Keratinocyte (primary cell): ENCODE data around the gene PRSS50.

Source experiments
- EZH2 ChIP-seq: IDR thresholded peaks from one replicate; pipeline ENCODE4 v1.6.1; 2012; ENCODE audit warnings: inconsistent platforms, mild to moderate bottlenecking, low read length, moderate library complexity
- TF ChIP-seq, protein P1 (sequence below), 3 experiments: IDR thresholded peaks in 1 of 3; conservative IDR thresholded peaks in 1 of 3; optimal IDR thresholded peaks in 1 of 3; 2 replicates in 2 of 3; 3 replicates in 1 of 3; pipeline versions ENCODE3 to v1.5.1; 2011; ENCODE audit warnings: low read length in 3 of 3, mild to moderate bottlenecking in 3 of 3, moderate library complexity in 2 of 3, control low read depth in 1 of 3, inconsistent platforms in 1 of 3; ENCODE audit not compliant: insufficient read depth in 2 of 3; ENCODE audit errors: extremely low read depth in 1 of 3

GRCh38 chr3:46678280-46678679 is 39.4 kb downstream of the PRSS50 start:
- TF ChIP-seq, protein P1, sequence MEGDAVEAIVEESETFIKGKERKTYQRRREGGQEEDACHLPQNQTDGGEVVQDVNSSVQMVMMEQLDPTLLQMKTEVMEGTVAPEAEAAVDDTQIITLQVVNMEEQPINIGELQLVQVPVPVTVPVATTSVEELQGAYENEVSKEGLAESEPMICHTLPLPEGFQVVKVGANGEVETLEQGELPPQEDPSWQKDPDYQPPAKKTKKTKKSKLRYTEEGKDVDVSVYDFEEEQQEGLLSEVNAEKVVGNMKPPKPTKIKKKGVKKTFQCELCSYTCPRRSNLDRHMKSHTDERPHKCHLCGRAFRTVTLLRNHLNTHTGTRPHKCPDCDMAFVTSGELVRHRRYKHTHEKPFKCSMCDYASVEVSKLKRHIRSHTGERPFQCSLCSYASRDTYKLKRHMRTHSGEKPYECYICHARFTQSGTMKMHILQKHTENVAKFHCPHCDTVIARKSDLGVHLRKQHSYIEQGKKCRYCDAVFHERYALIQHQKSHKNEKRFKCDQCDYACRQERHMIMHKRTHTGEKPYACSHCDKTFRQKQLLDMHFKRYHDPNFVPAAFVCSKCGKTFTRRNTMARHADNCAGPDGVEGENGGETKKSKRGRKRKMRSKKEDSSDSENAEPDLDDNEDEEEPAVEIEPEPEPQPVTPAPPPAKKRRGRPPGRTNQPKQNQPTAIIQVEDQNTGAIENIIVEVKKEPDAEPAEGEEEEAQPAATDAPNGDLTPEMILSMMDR (optimal IDR thresholded peaks at IDR 0.05 in 1 of 3, IDR thresholded peaks at IDR 0.05 in 1 of 3, conservative IDR thresholded peaks at IDR 0.05 in 1 of 3; ENCODE audit: extremely low read depth in 1 of 3, insufficient read depth in 2 of 3, low read length in 3 of 3): no peak
- no peak for TF ChIP-seq EZH2
